ENCODE results near the gene IPO13.

The IPO13 gene

GRCh38 chr1:43934101-43934985, 12.4 kb upstream of the IPO13 start:
- peak; percentile 92 for TF ChIP-seq CTCF (IDR thresholded peaks at IDR 0.05; ENCODE audit: low read depth, low read length)
- in situ Hi-C loops (cut with HindIII; ENCODE audit: low sequenced_read_pairs), result no loop called here
- H3K4me3 ChIP-seq (ENCODE audit: low read depth, low read length), result peak overlapping the region; percentile 50
- DNase-seq (ENCODE audit: low read depth, low spot score), result peak; percentile 73

DNA sequence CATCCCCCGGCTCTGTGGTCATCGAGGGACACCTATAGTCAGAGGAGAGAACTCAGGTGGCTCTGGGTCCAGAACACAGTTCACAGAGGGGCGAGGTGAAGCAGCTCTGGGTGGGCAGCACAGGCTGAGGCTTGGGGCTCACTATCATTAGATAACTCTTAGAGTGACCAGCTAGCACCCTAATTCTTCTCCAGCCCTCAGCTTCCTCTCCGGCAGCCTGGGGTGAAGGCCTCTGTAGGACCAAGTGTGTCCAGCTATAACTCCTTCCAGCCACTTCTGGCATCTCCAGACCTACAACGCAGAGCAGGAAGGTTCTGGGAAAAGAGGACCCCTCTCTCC, 11.8 kb upstream of the IPO13 start:
- no peak for DNase-seq (ENCODE audit: low read depth, low spot score)
- TF ChIP-seq CTCF (IDR thresholded peaks at IDR 0.05; ENCODE audit: low read depth, low read length), result no peak
- in situ Hi-C loops (cut with HindIII; ENCODE audit: low sequenced_read_pairs), result no loop called here
- H3K4me3 ChIP-seq (ENCODE audit: low read depth, low read length), result no peak overlapping the region

DNA sequence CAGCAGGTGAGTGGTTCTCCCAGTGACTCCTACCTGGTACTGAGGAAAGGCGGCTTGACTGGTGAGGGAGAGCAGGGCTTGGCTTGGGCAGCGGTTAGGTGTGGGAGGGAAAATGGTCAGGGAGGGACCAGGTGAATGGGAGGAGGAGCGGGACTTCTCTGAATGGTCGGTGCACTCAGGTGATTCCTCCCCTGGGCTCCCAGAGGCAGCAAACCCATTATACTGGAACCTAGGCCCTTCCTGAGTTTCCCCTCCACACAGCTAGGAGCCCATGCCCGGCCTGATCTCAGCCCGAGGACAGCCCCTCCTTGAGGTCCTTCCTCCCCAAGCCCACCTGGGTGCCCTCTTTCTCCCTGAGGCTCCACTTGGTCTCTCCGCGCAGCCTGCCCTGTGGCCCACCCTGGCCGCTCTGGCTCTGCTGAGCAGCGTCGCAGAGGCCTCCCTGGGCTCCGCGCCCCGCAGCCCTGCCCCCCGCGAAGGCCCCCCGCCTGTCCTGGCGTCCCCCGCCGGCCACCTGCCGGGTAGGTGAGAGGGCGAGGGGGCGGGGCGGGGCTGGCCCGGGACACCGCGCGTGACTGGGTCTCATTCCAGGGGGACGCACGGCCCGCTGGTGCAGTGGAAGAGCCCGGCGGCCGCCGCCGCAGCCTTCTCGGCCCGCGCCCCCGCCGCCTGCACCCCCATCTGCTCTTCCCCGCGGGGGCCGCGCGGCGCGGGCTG, 10.9 kb upstream of the IPO13 start:
- TF ChIP-seq CTCF (IDR thresholded peaks at IDR 0.05; ENCODE audit: low read depth, low read length), result no peak
- H3K4me3 ChIP-seq (ENCODE audit: low read depth, low read length), result no peak overlapping the region
- no peak for DNase-seq (ENCODE audit: low read depth, low spot score)
- in situ Hi-C loops (cut with HindIII; ENCODE audit: low sequenced_read_pairs), result no loop called here

DNA sequence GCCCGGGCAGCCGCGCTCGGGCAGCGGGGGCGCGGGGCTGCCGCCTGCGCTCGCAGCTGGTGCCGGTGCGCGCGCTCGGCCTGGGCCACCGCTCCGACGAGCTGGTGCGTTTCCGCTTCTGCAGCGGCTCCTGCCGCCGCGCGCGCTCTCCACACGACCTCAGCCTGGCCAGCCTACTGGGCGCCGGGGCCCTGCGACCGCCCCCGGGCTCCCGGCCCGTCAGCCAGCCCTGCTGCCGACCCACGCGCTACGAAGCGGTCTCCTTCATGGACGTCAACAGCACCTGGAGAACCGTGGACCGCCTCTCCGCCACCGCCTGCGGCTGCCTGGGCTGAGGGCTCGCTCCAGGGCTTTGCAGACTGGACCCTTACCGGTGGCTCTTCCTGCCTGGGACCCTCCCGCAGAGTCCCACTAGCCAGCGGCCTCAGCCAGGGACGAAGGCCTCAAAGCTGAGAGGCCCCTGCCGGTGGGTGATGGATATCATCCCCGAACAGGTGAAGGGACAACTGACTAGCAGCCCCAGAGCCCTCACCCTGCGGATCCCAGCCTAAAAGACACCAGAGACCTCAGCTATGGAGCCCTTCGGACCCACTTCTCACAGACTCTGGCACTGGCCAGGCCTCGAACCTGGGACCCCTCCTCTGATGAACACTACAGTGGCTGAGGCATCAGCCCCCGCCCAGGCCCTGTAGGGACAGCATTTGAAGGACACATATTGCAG, 10.2 kb upstream of the IPO13 start:
- DNase-seq (ENCODE audit: low read depth, low spot score), result no peak
- peak; percentile 7 for TF ChIP-seq CTCF (IDR thresholded peaks at IDR 0.05; ENCODE audit: low read depth, low read length)
- in situ Hi-C loops (cut with HindIII; ENCODE audit: low sequenced_read_pairs), result no loop called here
- H3K4me3 ChIP-seq (ENCODE audit: low read depth, low read length), result peak overlapping the region; percentile 10

DNA sequence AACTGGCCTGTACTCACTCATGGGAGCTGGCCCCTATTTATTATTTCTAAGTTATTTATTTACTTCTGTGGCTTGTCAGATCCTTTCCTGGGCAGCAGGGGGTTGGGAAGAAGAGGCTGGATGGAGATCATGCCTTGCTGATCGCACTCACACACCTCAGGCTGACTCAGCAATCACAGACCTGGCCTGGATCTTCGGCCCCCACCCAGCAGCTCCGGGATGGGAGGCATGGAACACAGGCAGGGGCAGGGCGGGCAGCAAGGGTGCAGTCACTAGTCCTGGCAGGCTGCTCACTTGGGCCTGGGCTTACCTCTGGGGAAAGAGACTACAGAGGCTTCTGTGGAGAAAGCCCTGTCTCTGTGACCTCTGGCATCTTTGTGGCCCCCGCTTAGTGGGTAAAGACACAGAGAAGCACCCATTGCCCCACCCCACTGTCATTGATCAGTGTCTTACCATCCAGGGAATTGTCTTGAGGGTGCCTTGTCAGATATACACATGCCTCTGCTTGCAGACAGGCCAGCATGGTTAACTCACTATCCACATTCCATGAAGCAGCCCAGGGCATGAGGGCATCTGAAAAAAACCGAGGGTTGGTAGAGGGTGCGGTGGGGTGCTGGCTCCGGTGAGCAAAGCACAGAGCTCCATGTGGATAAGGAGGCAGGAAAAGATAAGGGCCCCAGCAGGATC, 9.4 kb upstream of the IPO13 start:
- in situ Hi-C loops (cut with HindIII; ENCODE audit: low sequenced_read_pairs), result no loop called here
- TF ChIP-seq CTCF (IDR thresholded peaks at IDR 0.05; ENCODE audit: low read depth, low read length), result no peak
- H3K4me3 ChIP-seq (ENCODE audit: low read depth, low read length), result no peak overlapping the region
- no peak for DNase-seq (ENCODE audit: low read depth, low spot score)

DNA sequence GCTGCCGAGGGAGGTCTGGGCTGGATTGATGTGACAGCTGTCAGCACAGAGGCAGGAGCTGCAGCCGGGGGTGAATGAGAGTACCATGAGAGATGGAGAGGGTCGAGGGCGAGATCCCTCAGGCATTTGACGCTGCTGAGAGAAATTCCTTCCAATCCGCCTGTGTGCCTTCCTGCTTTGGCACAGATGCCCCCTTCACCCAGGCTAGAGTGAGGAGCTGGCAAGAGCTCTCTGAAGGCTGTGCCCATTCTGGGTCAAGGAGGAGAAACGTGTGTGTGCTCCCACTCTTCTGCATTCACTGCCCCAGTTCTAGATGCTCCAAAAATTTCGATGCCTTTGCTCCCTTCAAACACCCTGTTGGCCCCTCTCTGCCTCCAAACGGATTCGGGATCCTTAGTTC, 8.4 kb upstream of the IPO13 start:
- in situ Hi-C loops (cut with HindIII; ENCODE audit: low sequenced_read_pairs), result no loop called here
- no peak for TF ChIP-seq CTCF (IDR thresholded peaks at IDR 0.05; ENCODE audit: low read depth, low read length)
- no peak for DNase-seq (ENCODE audit: low read depth, low spot score)
- H3K4me3 ChIP-seq (ENCODE audit: low read depth, low read length), result no peak overlapping the region
